SK-N-SH treated with all-trans-retinoic acid at 6 μM for 48 hours (cell line): ENCODE results near the gene HOXB7.

Experiments used
- ATAC-seq: fragments of 200-7000 bp; cut with Tn5 transposase; 3 replicates; pipeline ENCODE4 v1.9.1; 2020; ENCODE audit warnings: mild to moderate bottlenecking, moderate library complexity
- ARNTL ChIP-seq: fragments of 450-650 bp; formaldehyde crosslinking; IDR thresholded peaks from 2 replicates; pipeline ENCODE4 v1.5.0; 2020; ENCODE audit warnings: low read depth, mild to moderate bottlenecking, moderate library complexity, borderline replicate concordance
- BACH2 ChIP-seq: fragments of 250-450 bp; sonication (Bioruptor Pico); IDR thresholded peaks from 2 replicates; pipeline ENCODE4 v1.9.0; 2021; ENCODE audit warnings: mild to moderate bottlenecking, borderline replicate concordance
- CREB5 ChIP-seq: fragments of 250-450 bp; sonication (Bioruptor Pico); IDR thresholded peaks from 2 replicates; pipeline ENCODE4 v1.5.1; 2020; ENCODE audit warnings: low read depth, mild to moderate bottlenecking, moderate library complexity
- CSDC2 ChIP-seq: fragments of 250-450 bp; sonication (Bioruptor Pico); IDR thresholded peaks from 2 replicates; pipeline ENCODE4 v1.5.0; 2020; ENCODE audit warnings: mild to moderate bottlenecking, moderate library complexity
- GLIS3 ChIP-seq: fragments of 250-450 bp; sonication (Bioruptor Pico); IDR thresholded peaks from 2 replicates; pipeline ENCODE4 v1.5.0; 2020; ENCODE audit warnings: mild to moderate bottlenecking, moderate library complexity
- ISL1 ChIP-seq: fragments of 250-450 bp; sonication (Bioruptor Pico); IDR thresholded peaks from 2 replicates; pipeline ENCODE4 v2.1.2; 2022; ENCODE audit warnings: mild to moderate bottlenecking, moderate library complexity
- OSR1 ChIP-seq: fragments of 250-450 bp; sonication (Bioruptor Pico); IDR thresholded peaks from 2 replicates; pipeline ENCODE4 v1.8.0; 2022; ENCODE audit warnings: moderate library complexity, mild to moderate bottlenecking, inconsistent platforms
- POU6F1 ChIP-seq: fragments of 250-450 bp; sonication (Bioruptor Pico); IDR thresholded peaks from 2 replicates; pipeline ENCODE4 v1.8.0; 2021; ENCODE audit warnings: low read depth, mild to moderate bottlenecking, moderate library complexity, borderline replicate concordance
- TCF4 ChIP-seq: fragments of 250-450 bp; sonication (Bioruptor Pico); IDR thresholded peaks from 2 replicates; pipeline ENCODE4 v1.8.0; 2021; ENCODE audit warnings: mild to moderate bottlenecking, moderate library complexity, borderline replicate concordance
- TOX ChIP-seq: fragments of 250-450 bp; sonication (Bioruptor Pico); IDR thresholded peaks from 2 replicates; pipeline ENCODE4 v1.8.0; 2021; ENCODE audit warnings: mild to moderate bottlenecking, moderate library complexity, borderline replicate concordance
- TSHZ2 ChIP-seq: fragments of 250-450 bp; sonication (Bioruptor Pico); IDR thresholded peaks from 2 replicates; pipeline ENCODE4 v1.5.0; 2020; ENCODE audit warnings: mild to moderate bottlenecking, moderate library complexity
- ZFP3 ChIP-seq: fragments of 250-450 bp; sonication (Bioruptor Pico); IDR thresholded peaks from 2 replicates; pipeline ENCODE4 v1.5.0; 2020; ENCODE audit warnings: mild to moderate bottlenecking, moderate library complexity
- ZFP30 ChIP-seq: fragments of 450-650 bp; formaldehyde crosslinking; IDR thresholded peaks from 2 replicates; pipeline ENCODE4 v1.5.0; 2022; ENCODE audit warnings: mild to moderate bottlenecking, moderate library complexity
- ZNF565 ChIP-seq: fragments of 450-650 bp; formaldehyde crosslinking; conservative IDR thresholded peaks from 2 replicates; pipeline ENCODE4 v1.5.0; 2020; ENCODE audit warnings: low read depth, mild to moderate bottlenecking, moderate library complexity
- ZNF70 ChIP-seq: fragments of 450-650 bp; formaldehyde crosslinking; IDR thresholded peaks from 2 replicates; pipeline ENCODE4 v1.5.0; 2020; ENCODE audit warnings: mild to moderate bottlenecking, moderate library complexity

HOXB7 gene

GRCh38 chr17:48563385-48563838 is 47.4 kb downstream of the HOXB7 start:
- no peak for ATAC-seq
- TF ChIP-seq POU6F1 (CRISPR knock-in tag) (no peak), OSR1 (no peak), ZNF70 (CRISPR knock-in tag) (no peak), ZNF565 (CRISPR knock-in tag) (no peak), ISL1 (CRISPR knock-in tag) (no peak), TCF4 (CRISPR knock-in tag) (no peak)

- no peak for ATAC-seq
- no peak for TF ChIP-seq GLIS3 (CRISPR knock-in tag)
- TF ChIP-seq TSHZ2 (CRISPR knock-in tag) = no peak
- TF ChIP-seq ZFP30 = no peak
- TF ChIP-seq, all 23 proteins: peak for 0
Measured at GRCh38 chr17:48562934-48563333, 47.9 kb downstream of the HOXB7 start.

- no peak for TF ChIP-seq POU6F1 (CRISPR knock-in tag)
- no peak for TF ChIP-seq TOX (CRISPR knock-in tag)
- TF ChIP-seq CSDC2 (CRISPR knock-in tag) = no peak
- TF ChIP-seq BACH2 (CRISPR knock-in tag) = no peak
- no peak for TF ChIP-seq OSR1
- no peak for TF ChIP-seq TCF4 (CRISPR knock-in tag)
- peak; percentile 54 for ATAC-seq
Measured at GRCh38 chr17:48561884-48562810, 48.7 kb downstream of the HOXB7 start.

GRCh38 chr17:48559840-48560817 is 50.7 kb downstream of the HOXB7 start:
- no peak for TF ChIP-seq GLIS3 (CRISPR knock-in tag)
- no peak for TF ChIP-seq ZFP3
- no peak for TF ChIP-seq TCF4 (CRISPR knock-in tag)
- no peak for TF ChIP-seq POU6F1 (CRISPR knock-in tag)
- no peak for TF ChIP-seq ARNTL (CRISPR knock-in tag)
- TF ChIP-seq ISL1 (CRISPR knock-in tag) = no peak
- no peak for TF ChIP-seq CREB5 (CRISPR knock-in tag)
- TF ChIP-seq BACH2 (CRISPR knock-in tag) = no peak
- no peak for TF ChIP-seq TOX (CRISPR knock-in tag)
- ATAC-seq = no peak
